WTC11 (cell line): ENCODE measurements around the gene HTT-AS. TPM values are rescaled to one million over a fixed set of nuclear protein-coding genes. Genes with fewer than 3 reads are reported as not detected.

Experiments used
- ATAC-seq: fragments of 200-7000 bp; cut with Tn5 transposase; 2 replicates; pipeline ENCODE4 v1.10.0; 2021; ENCODE audit warnings: mild to moderate bottlenecking, moderate library complexity
- CTCF ChIA-PET: fragments of 300-600 bp; sonication (Branson Sonifier 250); formaldehyde crosslinking; loops from one replicate; lab custom pipeline; 2021; ENCODE audit warnings: antibody characterized with exemption; lab: Charles Lee
- POLR2A ChIA-PET: fragments of 350-600 bp; sonication (Branson Sonifier 250); formaldehyde crosslinking; loops from one replicate; lab custom pipeline; 2021; ENCODE audit warnings: antibody characterized with exemption; lab: Charles Lee
- DNase-seq: peaks from one replicate; pipeline ENCODE4 v3.0.0; 2021; ENCODE audit warnings: low spot score
- H3K27ac Mint-ChIP-seq: 2 replicates; pipeline ENCODE4 v1.8.0; 2021; ENCODE audit warnings: mixed read lengths
- H3K27me3 Mint-ChIP-seq: 2 replicates; pipeline ENCODE4 v1.8.0; 2021; ENCODE audit warnings: low read depth, mild to moderate bottlenecking, moderate library complexity, mixed read lengths
- H3K36me3 Mint-ChIP-seq: 2 replicates; pipeline ENCODE4 v1.8.0; 2021; ENCODE audit warnings: mixed read lengths
- H3K4me1 Mint-ChIP-seq: 2 replicates; pipeline ENCODE4 v1.8.0; 2022; ENCODE audit warnings: mixed read lengths
- H3K4me3 Mint-ChIP-seq: 2 replicates; pipeline ENCODE4 v1.8.0; 2021; ENCODE audit warnings: mild to moderate bottlenecking, moderate library complexity, mixed read lengths
- H3K9me3 Mint-ChIP-seq: 2 replicates; pipeline ENCODE4 v1.8.0; 2021; ENCODE audit warnings: mixed read lengths
- EMX1 ChIP-seq: fragments of 250-450 bp; sonication (Bioruptor Pico); IDR thresholded peaks from 2 replicates; pipeline ENCODE4 v1.8.0; 2021; ENCODE audit warnings: mild to moderate bottlenecking
- ETV6 ChIP-seq: sonication (generic); formaldehyde crosslinking; IDR thresholded peaks from 2 replicates; pipeline ENCODE4 v1.8.1; 2022; ENCODE audit warnings: mild to moderate bottlenecking, missing genetic modification reagents
- FOXK1 ChIP-seq: sonication (generic); formaldehyde crosslinking; IDR thresholded peaks from 2 replicates; pipeline ENCODE4 v1.8.0; 2022; ENCODE audit warnings: mild to moderate bottlenecking, moderate library complexity, missing genetic modification reagents
- GRHL2 ChIP-seq: fragments of 250-450 bp; sonication (Bioruptor Pico); IDR thresholded peaks from 2 replicates; pipeline ENCODE4 v1.8.0; 2022; ENCODE audit warnings: mild to moderate bottlenecking, moderate library complexity; ENCODE audit not compliant: insufficient replicate concordance, severe bottlenecking
- IRF1 ChIP-seq: sonication (generic); formaldehyde crosslinking; IDR thresholded peaks from 2 replicates; pipeline ENCODE4 v1.8.0; 2023; ENCODE audit warnings: missing genetic modification reagents
- MLX ChIP-seq: sonication (generic); formaldehyde crosslinking; IDR thresholded peaks from 2 replicates; pipeline ENCODE4 v1.8.1; 2023; ENCODE audit warnings: mild to moderate bottlenecking, missing genetic modification reagents, moderate library complexity
- MXD4 ChIP-seq: fragments of 250-450 bp; sonication (Bioruptor Pico); IDR thresholded peaks from 2 replicates; pipeline ENCODE4 v1.8.0; 2021; ENCODE audit warnings: mild to moderate bottlenecking, moderate library complexity, borderline replicate concordance
- NR2C2 ChIP-seq: sonication (generic); formaldehyde crosslinking; IDR thresholded peaks from 2 replicates; pipeline ENCODE4 v1.8.0; 2022; ENCODE audit warnings: mild to moderate bottlenecking, missing genetic modification reagents
- TCF7 ChIP-seq: sonication (generic); formaldehyde crosslinking; IDR thresholded peaks from 2 replicates; pipeline ENCODE4 v1.8.0; 2022; ENCODE audit warnings: mild to moderate bottlenecking, low read depth, missing genetic modification reagents, moderate library complexity
- ZNF263 ChIP-seq: sonication (generic); formaldehyde crosslinking; IDR thresholded peaks from 2 replicates; pipeline ENCODE4 v1.8.1; 2022; ENCODE audit warnings: low read depth, mild to moderate bottlenecking, moderate library complexity, missing genetic modification reagents
- ZNF317 ChIP-seq: sonication (generic); formaldehyde crosslinking; IDR thresholded peaks from 2 replicates; pipeline ENCODE4 v1.8.1; 2023; ENCODE audit warnings: low read depth, mild to moderate bottlenecking, moderate library complexity, missing genetic modification reagents, borderline replicate concordance
- ZNF416 ChIP-seq: fragments of 250-450 bp; sonication (Bioruptor Pico); IDR thresholded peaks from 2 replicates; pipeline ENCODE4 v1.9.0; 2021; ENCODE audit warnings: mild to moderate bottlenecking, inconsistent platforms
- total RNA-seq: library from RNA; stranded (reverse); gene quantifications from 3 replicates; pipeline ENCODE4 v1.2.3, GENCODE V29; 2021
- TF ChIP-seq, protein P1 (sequence below): sonication (generic); formaldehyde crosslinking; IDR thresholded peaks from 2 replicates; pipeline ENCODE4 v1.8.1; 2023; ENCODE audit warnings: mild to moderate bottlenecking, missing genetic modification reagents
- TF ChIP-seq, protein P2 (sequence below): sonication (generic); formaldehyde crosslinking; IDR thresholded peaks from 2 replicates; pipeline ENCODE4 v1.8.0; 2022; ENCODE audit warnings: mild to moderate bottlenecking, missing genetic modification reagents
- TF ChIP-seq, protein P3 (sequence below): fragments of 250-450 bp; sonication (Bioruptor Pico); conservative IDR thresholded peaks from 2 replicates; pipeline ENCODE4 v1.9.0; 2021; ENCODE audit warnings: mild to moderate bottlenecking
- TF ChIP-seq, protein P4 (sequence below): fragments of 200-600 bp; IDR thresholded peaks from 2 replicates; pipeline ENCODE4 v1.8.0; 2022; ENCODE audit warnings: antibody characterized with exemption
- TF ChIP-seq, protein P5 (sequence below): sonication (generic); formaldehyde crosslinking; IDR thresholded peaks from 2 replicates; pipeline ENCODE4 v1.8.0; 2022; ENCODE audit warnings: mild to moderate bottlenecking, missing genetic modification reagents
- TF ChIP-seq, protein P6 (sequence below): sonication (generic); formaldehyde crosslinking; IDR thresholded peaks from 2 replicates; pipeline ENCODE4 v1.8.1; 2023; ENCODE audit warnings: mild to moderate bottlenecking, moderate library complexity, missing genetic modification reagents
- TF ChIP-seq, protein P7 (sequence below): sonication (generic); formaldehyde crosslinking; conservative IDR thresholded peaks from 2 replicates; pipeline ENCODE4 v1.8.1; 2022; ENCODE audit warnings: mild to moderate bottlenecking, missing genetic modification reagents

The HTT-AS gene
- total RNA-seq, 1 experiment from 2014 or later = not detected

DNA sequence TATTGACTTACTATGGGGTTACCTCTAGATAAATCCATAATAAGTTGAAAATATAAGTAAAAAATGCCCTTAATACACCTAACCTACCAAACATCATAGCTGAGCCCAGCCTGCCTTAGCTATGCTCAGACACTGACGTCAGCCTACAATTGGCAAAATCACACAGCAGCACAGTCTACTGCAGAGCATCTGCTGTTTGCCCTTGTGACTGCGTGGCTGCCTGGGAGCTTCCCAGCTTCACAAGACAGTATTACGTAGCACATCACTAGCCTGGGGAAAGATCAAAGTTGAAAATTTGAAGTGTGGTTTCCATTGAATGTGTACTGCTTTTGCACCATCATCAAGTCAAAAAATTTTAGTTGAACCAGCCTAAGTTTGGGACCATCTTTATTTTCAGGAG is 8.8 kb downstream of the HTT-AS start (continued):
- TF ChIP-seq, protein P1, sequence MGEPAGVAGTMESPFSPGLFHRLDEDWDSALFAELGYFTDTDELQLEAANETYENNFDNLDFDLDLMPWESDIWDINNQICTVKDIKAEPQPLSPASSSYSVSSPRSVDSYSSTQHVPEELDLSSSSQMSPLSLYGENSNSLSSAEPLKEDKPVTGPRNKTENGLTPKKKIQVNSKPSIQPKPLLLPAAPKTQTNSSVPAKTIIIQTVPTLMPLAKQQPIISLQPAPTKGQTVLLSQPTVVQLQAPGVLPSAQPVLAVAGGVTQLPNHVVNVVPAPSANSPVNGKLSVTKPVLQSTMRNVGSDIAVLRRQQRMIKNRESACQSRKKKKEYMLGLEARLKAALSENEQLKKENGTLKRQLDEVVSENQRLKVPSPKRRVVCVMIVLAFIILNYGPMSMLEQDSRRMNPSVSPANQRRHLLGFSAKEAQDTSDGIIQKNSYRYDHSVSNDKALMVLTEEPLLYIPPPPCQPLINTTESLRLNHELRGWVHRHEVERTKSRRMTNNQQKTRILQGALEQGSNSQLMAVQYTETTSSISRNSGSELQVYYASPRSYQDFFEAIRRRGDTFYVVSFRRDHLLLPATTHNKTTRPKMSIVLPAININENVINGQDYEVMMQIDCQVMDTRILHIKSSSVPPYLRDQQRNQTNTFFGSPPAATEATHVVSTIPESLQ = no peak
- no peak for TF ChIP-seq ZNF263 (CRISPR knock-in tag)
- no peak for TF ChIP-seq IRF1 (CRISPR knock-in tag)
- no peak for TF ChIP-seq EMX1
- TF ChIP-seq ETV6 (CRISPR knock-in tag) = no peak

- POLR2A ChIA-PET = interaction anchor here (0.7 kb wide), 1 partner anchor 1488 kb away, joined by 5 read pairs; no protein-coding TSS in a partner anchor
Observed at GRCh38 chr4:3062471-3062870, 11.9 kb downstream of the HTT-AS start.

GRCh38 chr4:3060946-3061345 is 13.4 kb downstream of the HTT-AS start:
- H3K27me3 Mint-ChIP-seq = peaks cover 9% of the 10 kb centered on the region
- no peak overlapping the region for H3K27ac Mint-ChIP-seq
- no peaks in the 10 kb centered on the region for H3K4me1 Mint-ChIP-seq
- H3K9me3 Mint-ChIP-seq = peaks cover 26% of the 10 kb centered on the region
- no peak for DNase-seq
- ATAC-seq = no peak
- ChIA-PET POLR2A (no interaction called here), CTCF (interaction anchor here (0.9 kb wide), 1 partner anchor 257 kb away, joined by 3 read pairs; no protein-coding TSS in a partner anchor)
- H3K36me3 Mint-ChIP-seq = peaks cover 10% of the 10 kb centered on the region
- no peak overlapping the region for H3K4me3 Mint-ChIP-seq
- TF ChIP-seq, protein P2, sequence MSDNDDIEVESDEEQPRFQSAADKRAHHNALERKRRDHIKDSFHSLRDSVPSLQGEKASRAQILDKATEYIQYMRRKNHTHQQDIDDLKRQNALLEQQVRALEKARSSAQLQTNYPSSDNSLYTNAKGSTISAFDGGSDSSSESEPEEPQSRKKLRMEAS = no peak
- TF ChIP-seq, protein P3, sequence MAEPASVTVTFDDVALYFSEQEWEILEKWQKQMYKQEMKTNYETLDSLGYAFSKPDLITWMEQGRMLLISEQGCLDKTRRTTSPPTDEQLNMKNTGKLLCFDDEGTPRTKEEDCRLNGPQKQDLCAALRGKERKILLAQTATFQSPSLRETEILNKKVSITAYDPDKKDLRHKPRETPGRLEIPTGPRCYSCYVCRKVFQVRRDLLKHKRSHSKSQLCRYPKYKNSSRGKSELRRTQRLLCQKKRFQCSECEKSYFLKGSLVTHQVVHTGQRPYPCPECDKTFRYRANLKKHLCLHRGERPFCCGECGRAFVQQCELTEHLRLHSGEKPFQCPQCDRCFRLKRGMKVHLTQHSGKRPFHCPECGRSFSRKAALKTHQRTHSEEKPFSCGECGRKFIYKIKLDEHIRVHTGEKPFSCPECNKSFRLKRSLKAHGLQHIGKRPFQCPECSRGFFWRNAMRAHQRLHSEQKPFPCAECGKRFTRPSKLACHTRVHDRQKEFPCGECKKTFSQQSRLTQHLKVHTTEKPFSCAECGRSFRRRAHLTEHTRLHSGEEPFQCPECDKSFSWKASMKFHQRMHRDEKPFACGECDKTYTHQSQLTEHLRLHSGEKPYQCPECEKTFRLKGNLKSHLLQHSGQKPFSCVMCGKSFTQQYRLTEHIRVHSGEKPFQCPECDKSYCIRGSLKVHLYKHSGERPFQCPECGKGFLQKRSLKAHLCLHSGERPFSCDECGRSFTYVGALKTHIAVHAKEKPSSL = no peak
- TF ChIP-seq, protein P4, sequence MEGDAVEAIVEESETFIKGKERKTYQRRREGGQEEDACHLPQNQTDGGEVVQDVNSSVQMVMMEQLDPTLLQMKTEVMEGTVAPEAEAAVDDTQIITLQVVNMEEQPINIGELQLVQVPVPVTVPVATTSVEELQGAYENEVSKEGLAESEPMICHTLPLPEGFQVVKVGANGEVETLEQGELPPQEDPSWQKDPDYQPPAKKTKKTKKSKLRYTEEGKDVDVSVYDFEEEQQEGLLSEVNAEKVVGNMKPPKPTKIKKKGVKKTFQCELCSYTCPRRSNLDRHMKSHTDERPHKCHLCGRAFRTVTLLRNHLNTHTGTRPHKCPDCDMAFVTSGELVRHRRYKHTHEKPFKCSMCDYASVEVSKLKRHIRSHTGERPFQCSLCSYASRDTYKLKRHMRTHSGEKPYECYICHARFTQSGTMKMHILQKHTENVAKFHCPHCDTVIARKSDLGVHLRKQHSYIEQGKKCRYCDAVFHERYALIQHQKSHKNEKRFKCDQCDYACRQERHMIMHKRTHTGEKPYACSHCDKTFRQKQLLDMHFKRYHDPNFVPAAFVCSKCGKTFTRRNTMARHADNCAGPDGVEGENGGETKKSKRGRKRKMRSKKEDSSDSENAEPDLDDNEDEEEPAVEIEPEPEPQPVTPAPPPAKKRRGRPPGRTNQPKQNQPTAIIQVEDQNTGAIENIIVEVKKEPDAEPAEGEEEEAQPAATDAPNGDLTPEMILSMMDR = no peak
- TF ChIP-seq TCF7 (no peak), NR2C2 (CRISPR knock-in tag) (no peak), ZNF317 (no peak), MXD4 (CRISPR knock-in tag) (no peak), ZNF416 (CRISPR knock-in tag) (no peak), FOXK1 (CRISPR knock-in tag) (no peak), GRHL2 (CRISPR knock-in tag) (no peak)
- TF ChIP-seq, protein P5, sequence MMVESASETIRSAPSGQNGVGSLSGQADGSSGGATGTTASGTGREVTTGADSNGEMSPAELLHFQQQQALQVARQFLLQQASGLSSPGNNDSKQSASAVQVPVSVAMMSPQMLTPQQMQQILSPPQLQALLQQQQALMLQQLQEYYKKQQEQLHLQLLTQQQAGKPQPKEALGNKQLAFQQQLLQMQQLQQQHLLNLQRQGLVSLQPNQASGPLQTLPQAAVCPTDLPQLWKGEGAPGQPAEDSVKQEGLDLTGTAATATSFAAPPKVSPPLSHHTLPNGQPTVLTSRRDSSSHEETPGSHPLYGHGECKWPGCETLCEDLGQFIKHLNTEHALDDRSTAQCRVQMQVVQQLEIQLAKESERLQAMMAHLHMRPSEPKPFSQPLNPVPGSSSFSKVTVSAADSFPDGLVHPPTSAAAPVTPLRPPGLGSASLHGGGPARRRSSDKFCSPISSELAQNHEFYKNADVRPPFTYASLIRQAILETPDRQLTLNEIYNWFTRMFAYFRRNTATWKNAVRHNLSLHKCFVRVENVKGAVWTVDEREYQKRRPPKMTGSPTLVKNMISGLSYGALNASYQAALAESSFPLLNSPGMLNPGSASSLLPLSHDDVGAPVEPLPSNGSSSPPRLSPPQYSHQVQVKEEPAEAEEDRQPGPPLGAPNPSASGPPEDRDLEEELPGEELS (CRISPR knock-in tag) = no peak
- TF ChIP-seq, protein P6, sequence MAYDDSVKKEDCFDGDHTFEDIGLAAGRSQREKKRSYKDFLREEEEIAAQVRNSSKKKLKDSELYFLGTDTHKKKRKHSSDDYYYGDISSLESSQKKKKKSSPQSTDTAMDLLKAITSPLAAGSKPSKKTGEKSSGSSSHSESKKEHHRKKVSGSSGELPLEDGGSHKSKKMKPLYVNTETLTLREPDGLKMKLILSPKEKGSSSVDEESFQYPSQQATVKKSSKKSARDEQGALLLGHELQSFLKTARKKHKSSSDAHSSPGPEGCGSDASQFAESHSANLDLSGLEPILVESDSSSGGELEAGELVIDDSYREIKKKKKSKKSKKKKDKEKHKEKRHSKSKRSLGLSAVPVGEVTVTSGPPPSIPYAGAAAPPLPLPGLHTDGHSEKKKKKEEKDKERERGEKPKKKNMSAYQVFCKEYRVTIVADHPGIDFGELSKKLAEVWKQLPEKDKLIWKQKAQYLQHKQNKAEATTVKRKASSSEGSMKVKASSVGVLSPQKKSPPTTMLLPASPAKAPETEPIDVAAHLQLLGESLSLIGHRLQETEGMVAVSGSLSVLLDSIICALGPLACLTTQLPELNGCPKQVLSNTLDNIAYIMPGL (CRISPR knock-in tag) = no peak
- TF ChIP-seq, protein P7, sequence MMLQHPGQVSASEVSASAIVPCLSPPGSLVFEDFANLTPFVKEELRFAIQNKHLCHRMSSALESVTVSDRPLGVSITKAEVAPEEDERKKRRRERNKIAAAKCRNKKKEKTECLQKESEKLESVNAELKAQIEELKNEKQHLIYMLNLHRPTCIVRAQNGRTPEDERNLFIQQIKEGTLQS = no peak

More at GRCh38 chr4:3062471-3062870, 11.9 kb downstream of the HTT-AS start:
- no peak for ATAC-seq
- no peak for TF ChIP-seq MLX (CRISPR knock-in tag)
- Mint-ChIP-seq H3K27ac (no peak overlapping the region), H3K9me3 (peaks cover 17% of the 10 kb centered on the region), H3K4me3 (no peak overlapping the region), H3K36me3 (no peaks in the 10 kb centered on the region), H3K4me1 (no peaks in the 10 kb centered on the region), H3K27me3 (peaks cover 12% of the 10 kb centered on the region)
- CTCF ChIA-PET = interaction anchor here (0.9 kb wide), 1 partner anchor 16 kb away, joined by 4 read pairs; no protein-coding TSS in a partner anchor
- DNase-seq = no peak
